Thoracic aorta (tissue), 2 donors: ENCODE results near the gene DAGLB. TPM values are rescaled to one million over a fixed set of nuclear protein-coding genes. Genes with fewer than 3 reads are reported as not detected.
"Not testable (repeated sequence)": the region's sequence is repeated elsewhere in the genome, so short reads cannot be mapped to it uniquely, and the experiment has no call there.

Experiments
- ATAC-seq: fragments of 150-250 bp; one replicate; pipeline ENCODE4 v1.8.0; 2017; ENCODE audit warnings: low read depth; ENCODE audit not compliant: insufficient number of reproducible peaks, low FRiP score
- DNase-seq: peaks from one replicate; pipeline ENCODE4 v3.0.0-alpha.2; 2020; ENCODE audit warnings: low spot score
- H3K27ac ChIP-seq, 2 donors: fragments of 200-600 bp; sonication (generic); 1 replicate in 1 of 2; 2 replicates in 1 of 2; pipeline ENCODE4 v1.5.1; 2016; ENCODE audit warnings: mild to moderate bottlenecking in 2 of 2, moderate library complexity in 2 of 2
- H3K27me3 ChIP-seq: fragments of 200-600 bp; sonication (generic); replicated peaks from 2 replicates; pipeline ENCODE4 v1.6.0; 2016; ENCODE audit warnings: mild to moderate bottlenecking; ENCODE audit not compliant: insufficient read depth
- H3K36me3 ChIP-seq: fragments of 200-600 bp; sonication (generic); one replicate; pipeline ENCODE4 v1.5.1; 2016
- H3K4me1 ChIP-seq, 2 donors: fragments of 200-600 bp; sonication (generic); 1 replicate in 1 of 2; 2 replicates in 1 of 2; pipeline versions ENCODE4 v1.5.1 to v1.6.0; 2016; ENCODE audit warnings: low read depth in 2 of 2, mild to moderate bottlenecking in 1 of 2; ENCODE audit not compliant: control insufficient read depth in 1 of 2
- H3K4me3 ChIP-seq: fragments of 200-600 bp; sonication (generic); 2 replicates; pipeline ENCODE4 v1.5.1; 2016; ENCODE audit warnings: mild to moderate bottlenecking
- H3K9me3 ChIP-seq: fragments of 200-600 bp; sonication (generic); 2 replicates; pipeline ENCODE4 v1.5.1; 2016
- total RNA-seq, 2 donors: library from RNA; depleted of rRNA; stranded (reverse); fragments of >200 nt; gene quantifications; one replicate each; pipeline versions ENCODE4 v1.1.0 to v1.2.3, GENCODE V29; 2016
- TF ChIP-seq, protein P1 (sequence below): fragments of 200-600 bp; sonication (generic); IDR thresholded peaks from one replicate; pipeline ENCODE4 v1.5.1; 2019; ENCODE audit warnings: antibody characterized with exemption

DAGLB gene
- total RNA-seq, 2 donors from 2014 or later, result 16.5 to 28.6 TPM

DNA sequence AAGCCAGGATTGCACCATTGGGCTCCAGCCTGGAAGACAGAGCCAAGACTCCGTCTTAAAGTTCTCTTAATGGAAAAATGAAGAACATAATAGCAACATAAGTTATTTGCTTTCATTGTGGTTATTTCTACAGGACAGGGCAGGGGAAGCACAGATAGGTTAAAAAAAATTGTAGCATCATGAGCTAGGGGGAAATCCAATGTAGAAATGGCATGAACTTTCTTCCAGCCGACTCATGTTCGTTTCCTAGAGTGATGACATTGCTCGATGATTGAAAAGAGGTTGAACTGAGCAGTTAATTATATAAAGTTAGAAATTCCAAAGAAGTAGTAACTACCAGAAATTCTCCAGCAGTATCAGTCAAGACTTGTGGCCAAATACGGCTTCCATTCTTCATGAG, 64.9 kb downstream of the DAGLB start:
- Histone ChIP-seq H3K36me3 (peaks cover 2% of the 10 kb centered on the region), H3K4me3 (peak overlapping the region; percentile 28), H3K4me1 (peaks cover 70 to 89% of the 10 kb centered on the region in 2 donors), H3K27me3 (no peaks in the 10 kb centered on the region), H3K9me3 (no peaks in the 10 kb centered on the region), H3K27ac (peak overlapping the region in 1 of 2 donors; percentile 51)
- ATAC-seq (no peak), DNase-seq (no peak)
- TF ChIP-seq, protein P1, sequence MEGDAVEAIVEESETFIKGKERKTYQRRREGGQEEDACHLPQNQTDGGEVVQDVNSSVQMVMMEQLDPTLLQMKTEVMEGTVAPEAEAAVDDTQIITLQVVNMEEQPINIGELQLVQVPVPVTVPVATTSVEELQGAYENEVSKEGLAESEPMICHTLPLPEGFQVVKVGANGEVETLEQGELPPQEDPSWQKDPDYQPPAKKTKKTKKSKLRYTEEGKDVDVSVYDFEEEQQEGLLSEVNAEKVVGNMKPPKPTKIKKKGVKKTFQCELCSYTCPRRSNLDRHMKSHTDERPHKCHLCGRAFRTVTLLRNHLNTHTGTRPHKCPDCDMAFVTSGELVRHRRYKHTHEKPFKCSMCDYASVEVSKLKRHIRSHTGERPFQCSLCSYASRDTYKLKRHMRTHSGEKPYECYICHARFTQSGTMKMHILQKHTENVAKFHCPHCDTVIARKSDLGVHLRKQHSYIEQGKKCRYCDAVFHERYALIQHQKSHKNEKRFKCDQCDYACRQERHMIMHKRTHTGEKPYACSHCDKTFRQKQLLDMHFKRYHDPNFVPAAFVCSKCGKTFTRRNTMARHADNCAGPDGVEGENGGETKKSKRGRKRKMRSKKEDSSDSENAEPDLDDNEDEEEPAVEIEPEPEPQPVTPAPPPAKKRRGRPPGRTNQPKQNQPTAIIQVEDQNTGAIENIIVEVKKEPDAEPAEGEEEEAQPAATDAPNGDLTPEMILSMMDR, result no peak

DNA sequence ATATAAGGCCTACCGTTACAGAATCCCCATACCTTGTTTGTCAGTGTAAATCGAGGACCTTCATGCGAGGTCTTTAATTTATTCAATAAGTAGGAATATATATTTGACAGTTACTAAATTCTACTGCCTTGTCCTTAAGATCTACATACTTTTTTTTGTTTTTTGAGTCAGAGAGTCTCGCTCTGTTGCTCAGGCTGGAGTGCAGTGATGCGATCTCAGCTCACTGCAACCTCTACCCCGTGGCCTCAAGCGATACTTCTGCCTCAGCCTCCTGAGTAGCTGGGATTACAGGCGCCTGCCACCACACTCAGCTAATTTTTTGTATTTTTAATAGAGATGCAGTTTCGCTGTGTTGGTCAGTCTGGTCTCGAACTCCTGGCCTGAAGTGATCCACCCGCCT, 65.9 kb downstream of the DAGLB start:
- DNase-seq, H3K27me3 ChIP-seq, H3K36me3 ChIP-seq, H3K4me3 ChIP-seq, H3K9me3 ChIP-seq, ATAC-seq: not testable (repeated sequence)
- Histone ChIP-seq H3K4me1 (peaks cover 76 to 96% of the 10 kb centered on the region in 2 donors), H3K27ac (peak overlapping the region in 1 of 2 donors; percentile 51)

DNA sequence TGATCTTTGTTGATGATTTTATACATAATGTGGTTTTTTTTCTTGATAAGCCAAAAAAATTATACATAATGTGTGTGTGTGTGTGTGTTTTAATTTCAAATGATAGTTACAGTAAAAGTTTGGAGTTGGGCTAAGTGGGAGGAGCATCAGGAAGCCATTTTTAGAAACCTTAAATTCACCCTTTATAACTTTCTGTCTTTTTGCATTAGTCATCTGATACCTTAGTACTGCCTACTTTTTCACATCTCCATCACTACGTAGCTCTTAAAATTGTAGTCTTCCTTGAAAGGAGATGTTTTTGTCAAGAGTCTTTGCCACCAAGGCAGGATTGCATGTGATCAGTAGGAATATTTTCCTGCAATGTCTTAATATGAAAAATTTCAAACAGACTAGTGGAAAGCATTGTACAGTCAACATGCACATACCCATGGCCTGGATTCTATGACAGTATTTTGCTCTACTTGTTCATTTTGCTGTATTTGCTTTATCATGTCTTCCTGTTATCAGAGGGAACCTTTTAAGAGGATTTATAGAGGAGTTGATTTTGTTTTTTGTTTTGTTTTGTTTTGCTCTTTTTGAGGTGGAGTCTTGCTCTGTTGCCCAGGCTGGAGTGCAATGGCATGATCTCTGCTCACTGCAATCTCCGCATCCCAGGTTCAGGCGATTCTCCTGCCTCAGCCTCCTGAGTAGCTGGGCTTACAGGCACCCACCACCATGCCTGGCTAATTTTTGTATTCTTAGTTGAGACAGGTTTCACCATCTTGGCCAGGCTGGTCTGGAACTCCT, 67.3 kb downstream of the DAGLB start:
- TF ChIP-seq, protein P1, result no peak
- ATAC-seq (no peak), DNase-seq (no peak)
- Histone ChIP-seq H3K9me3 (no peaks in the 10 kb centered on the region), H3K27ac (peak overlapping the region in 1 of 2 donors; percentile 26), H3K4me3 (no peak overlapping the region), H3K4me1 (peaks cover 66 to 91% of the 10 kb centered on the region in 2 donors), H3K27me3 (no peaks in the 10 kb centered on the region), H3K36me3 (no peaks in the 10 kb centered on the region)

DNA sequence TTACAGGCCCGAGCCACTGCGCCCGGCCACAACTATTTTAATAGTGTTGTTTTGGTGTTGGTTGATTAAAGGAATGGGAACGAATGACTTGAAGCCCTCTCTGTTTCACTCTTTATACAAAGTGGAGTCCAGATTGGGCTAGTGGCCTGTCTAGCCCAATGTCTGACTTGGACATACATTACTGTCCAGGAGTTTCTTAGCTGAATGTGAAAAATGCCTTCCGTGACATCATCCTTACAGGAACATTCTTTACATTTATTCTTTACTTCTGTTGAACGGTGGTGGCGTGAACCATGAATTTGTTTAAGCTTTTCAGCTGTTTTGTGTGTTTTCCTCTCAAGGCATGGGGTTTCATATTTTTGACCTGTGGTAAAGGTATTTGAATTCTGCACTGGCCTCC, 67.9 kb downstream of the DAGLB start:
- H3K36me3 ChIP-seq, result no peaks in the 10 kb centered on the region
- H3K27me3 ChIP-seq, result no peaks in the 10 kb centered on the region
- DNase-seq (no peak), ATAC-seq (no peak)
- no peak overlapping the region for H3K4me3 ChIP-seq
- no peaks in the 10 kb centered on the region for H3K9me3 ChIP-seq
- H3K27ac ChIP-seq, result no peak overlapping the region
- peaks cover 60 to 85% of the 10 kb centered on the region in 2 donors for H3K4me1 ChIP-seq
- TF ChIP-seq, protein P1, result no peak

DNA sequence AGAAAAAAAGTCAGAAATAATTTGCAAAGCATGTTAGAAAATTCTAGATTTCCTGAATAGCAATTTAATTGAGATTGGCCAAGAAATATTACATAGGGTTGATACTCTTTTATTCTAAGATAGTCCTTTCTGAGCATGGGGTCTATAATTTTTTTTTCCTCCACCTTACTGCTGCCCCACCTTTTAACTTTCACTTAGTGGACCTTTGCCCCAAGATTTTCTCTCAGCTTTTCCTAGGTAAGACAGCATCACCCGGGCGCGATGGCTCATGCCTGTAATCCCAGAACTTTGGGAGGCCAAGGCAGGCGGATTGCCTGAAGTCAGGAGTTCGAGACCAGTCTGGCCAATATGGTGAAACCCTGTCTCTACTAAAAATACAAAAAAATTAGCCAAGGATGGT, 69.2 kb downstream of the DAGLB start:
- peaks cover 50 to 73% of the 10 kb centered on the region in 2 donors for H3K4me1 ChIP-seq
- H3K9me3 ChIP-seq, DNase-seq, H3K4me3 ChIP-seq, ATAC-seq, H3K27me3 ChIP-seq, H3K36me3 ChIP-seq, H3K27ac ChIP-seq: not testable (repeated sequence)

DNA sequence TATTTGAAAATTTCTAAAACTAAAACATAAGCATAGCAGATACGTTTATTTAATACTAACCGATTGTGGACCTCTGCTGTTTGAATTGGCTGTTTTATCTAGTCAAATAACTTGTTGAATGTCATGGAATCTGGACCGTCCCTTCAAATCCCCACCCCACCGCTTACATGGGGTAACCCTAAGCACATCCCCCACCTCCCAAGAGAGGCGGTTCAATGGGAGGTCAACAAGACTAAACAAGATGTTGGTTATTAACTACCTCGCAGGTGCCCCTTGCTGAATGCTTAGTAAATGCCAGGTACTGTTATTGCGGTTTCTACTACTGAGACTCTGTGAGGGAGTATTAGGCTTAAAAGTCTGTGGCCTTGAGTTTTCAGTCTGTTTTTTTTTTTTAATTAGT, 70.9 kb downstream of the DAGLB start:
- DNase-seq, result no peak
- H3K36me3 ChIP-seq, result no peaks in the 10 kb centered on the region
- ATAC-seq, result no peak
- no peaks in the 10 kb centered on the region for H3K9me3 ChIP-seq
- no peak overlapping the region for H3K27ac ChIP-seq
- H3K27me3 ChIP-seq, result no peaks in the 10 kb centered on the region
- H3K4me1 ChIP-seq, result peaks cover 33 to 56% of the 10 kb centered on the region in 2 donors
- peak overlapping the region; percentile 90 for H3K4me3 ChIP-seq
- TF ChIP-seq, protein P1, result no peak
